ENCODE results near the gene TERF2IP.

DNA sequence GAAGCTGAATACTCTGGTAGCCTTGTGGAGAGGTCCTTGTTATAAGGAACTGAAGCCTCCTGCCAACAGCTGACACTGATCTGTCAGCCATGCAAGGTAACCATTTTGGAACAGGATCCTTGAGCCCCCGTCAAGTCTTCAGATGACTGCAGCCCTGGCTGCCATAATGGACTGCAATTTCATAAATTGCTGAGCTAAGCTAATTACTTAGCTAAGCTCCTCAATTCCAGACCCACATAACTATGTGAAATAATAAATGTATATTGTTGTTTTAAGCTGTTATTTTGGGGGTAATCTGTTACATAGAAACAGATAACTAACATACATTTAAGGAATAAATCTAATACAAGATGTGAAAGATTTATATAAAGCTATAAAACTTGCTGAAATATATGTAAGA is 41.1 kb upstream of the TERF2IP start:
- TF ChIP-seq EZH2phosphoT487 (IDR thresholded peaks at IDR 0.05) (no peak), EZH2 (IDR thresholded peaks at IDR 0.05) (no peak)
- TF ChIP-seq, protein P1, sequence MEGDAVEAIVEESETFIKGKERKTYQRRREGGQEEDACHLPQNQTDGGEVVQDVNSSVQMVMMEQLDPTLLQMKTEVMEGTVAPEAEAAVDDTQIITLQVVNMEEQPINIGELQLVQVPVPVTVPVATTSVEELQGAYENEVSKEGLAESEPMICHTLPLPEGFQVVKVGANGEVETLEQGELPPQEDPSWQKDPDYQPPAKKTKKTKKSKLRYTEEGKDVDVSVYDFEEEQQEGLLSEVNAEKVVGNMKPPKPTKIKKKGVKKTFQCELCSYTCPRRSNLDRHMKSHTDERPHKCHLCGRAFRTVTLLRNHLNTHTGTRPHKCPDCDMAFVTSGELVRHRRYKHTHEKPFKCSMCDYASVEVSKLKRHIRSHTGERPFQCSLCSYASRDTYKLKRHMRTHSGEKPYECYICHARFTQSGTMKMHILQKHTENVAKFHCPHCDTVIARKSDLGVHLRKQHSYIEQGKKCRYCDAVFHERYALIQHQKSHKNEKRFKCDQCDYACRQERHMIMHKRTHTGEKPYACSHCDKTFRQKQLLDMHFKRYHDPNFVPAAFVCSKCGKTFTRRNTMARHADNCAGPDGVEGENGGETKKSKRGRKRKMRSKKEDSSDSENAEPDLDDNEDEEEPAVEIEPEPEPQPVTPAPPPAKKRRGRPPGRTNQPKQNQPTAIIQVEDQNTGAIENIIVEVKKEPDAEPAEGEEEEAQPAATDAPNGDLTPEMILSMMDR (IDR thresholded peaks at IDR 0.05), result no peak

Data from neural progenitor cell (in vitro differentiated cells).